ENCODE results near the gene SMAD7. TPM values are rescaled to one million over a fixed set of nuclear protein-coding genes. Genes with fewer than 3 reads are reported as not detected.

SMAD7 gene
- polyA plus RNA-seq, 1 donor from 2014 or later, result 0.48 TPM

- H3K4me3 Mint-ChIP-seq, result peak overlapping the region in 3 of 4 donors; percentile 18 to 95 (median 93)
- no peaks in the 10 kb centered on the region for H3K36me3 Mint-ChIP-seq
- peak overlapping the region; percentile 46 to 99 (median 79) for H3K27ac Mint-ChIP-seq
- H3K27me3 Mint-ChIP-seq, result peaks cover 2% of the 10 kb centered on the region
- no peaks in the 10 kb centered on the region for H3K9me3 Mint-ChIP-seq
- peaks cover 53 to 74% (median 63%) of the 10 kb centered on the region in 3 donors for H3K4me1 Mint-ChIP-seq
Measured at GRCh38 chr18:48927286-48928080, 23.3 kb downstream of the SMAD7 start.

GRCh38 chr18:48926420-48926857, 24.3 kb downstream of the SMAD7 start:
- H3K4me3 Mint-ChIP-seq, result peak overlapping the region in 2 of 4 donors; percentile 18 to 58

GRCh38 chr18:48925491-48925780, 25.3 kb downstream of the SMAD7 start:
- H3K4me3 Mint-ChIP-seq, result peak overlapping the region in 1 of 4 donors; percentile 90
- H3K9me3 Mint-ChIP-seq, result no peaks in the 10 kb centered on the region

More at GRCh38 chr18:48926420-48926857, 24.3 kb downstream of the SMAD7 start:
- Mint-ChIP-seq H3K27ac (peak overlapping the region in 2 of 3 donors; percentile 79 to 99), H3K36me3 (no peaks in the 10 kb centered on the region), H3K4me1 (peaks cover 46 to 69% (median 58%) of the 10 kb centered on the region in 3 donors), H3K27me3 (peaks cover 2% of the 10 kb centered on the region), H3K9me3 (no peaks in the 10 kb centered on the region)

DNA sequence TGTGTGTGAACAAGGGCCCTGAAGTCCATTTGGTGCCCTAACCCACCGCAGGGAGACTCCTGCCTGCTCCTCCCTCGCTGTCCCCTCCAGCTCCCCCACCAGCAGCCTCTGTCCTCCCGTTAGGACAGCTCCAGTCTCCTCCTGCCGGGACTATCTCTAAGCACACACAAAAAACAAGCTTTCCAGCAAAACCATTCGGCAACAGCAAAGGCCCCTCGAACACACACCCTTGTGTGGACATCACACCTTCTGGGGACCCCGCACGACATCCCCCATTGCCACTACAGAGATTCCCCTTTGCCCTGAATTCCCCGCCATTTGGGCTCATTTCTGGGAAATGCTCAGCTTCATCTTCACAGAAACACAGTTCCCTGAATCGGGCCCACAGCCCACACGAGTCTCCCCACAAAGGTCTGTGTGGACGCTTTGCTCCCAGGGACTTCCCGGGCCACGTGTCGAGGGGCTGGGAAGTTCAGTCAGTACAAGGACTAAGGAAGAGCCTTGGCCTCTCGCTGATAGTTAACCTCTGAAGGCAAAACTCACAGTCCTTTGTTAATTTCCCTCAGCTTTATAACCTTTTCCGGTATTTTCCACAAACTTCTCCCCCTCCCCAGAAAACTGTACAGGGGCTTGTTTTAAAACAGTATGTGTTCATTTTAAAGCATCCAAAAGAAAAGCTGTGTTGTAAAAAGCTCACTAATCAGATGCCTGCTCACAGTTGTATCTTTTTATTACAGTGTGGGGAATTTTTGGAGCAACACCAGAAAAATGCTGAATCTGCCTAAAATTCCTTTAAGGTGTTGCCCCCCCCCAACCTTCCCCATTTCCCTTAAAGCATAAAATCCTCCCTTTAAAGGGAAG, 25.9 kb downstream of the SMAD7 start:
- Mint-ChIP-seq H3K9me3 (no peaks in the 10 kb centered on the region), H3K4me1 (peaks cover 46 to 59% (median 54%) of the 10 kb centered on the region in 3 donors), H3K27ac (peak overlapping the region; percentile 40 to 98 (median 81)), H3K36me3 (no peaks in the 10 kb centered on the region), H3K27me3 (peaks cover 2% of the 10 kb centered on the region), H3K4me3 (peak overlapping the region; percentile 33 to 90 (median 66))

More at GRCh38 chr18:48925491-48925780, 25.3 kb downstream of the SMAD7 start:
- Mint-ChIP-seq H3K27ac (peak overlapping the region in 1 of 3 donors; percentile 98), H3K4me1 (peaks cover 42 to 64% (median 58%) of the 10 kb centered on the region in 3 donors), H3K36me3 (no peaks in the 10 kb centered on the region), H3K27me3 (peaks cover 2% of the 10 kb centered on the region)

DNA sequence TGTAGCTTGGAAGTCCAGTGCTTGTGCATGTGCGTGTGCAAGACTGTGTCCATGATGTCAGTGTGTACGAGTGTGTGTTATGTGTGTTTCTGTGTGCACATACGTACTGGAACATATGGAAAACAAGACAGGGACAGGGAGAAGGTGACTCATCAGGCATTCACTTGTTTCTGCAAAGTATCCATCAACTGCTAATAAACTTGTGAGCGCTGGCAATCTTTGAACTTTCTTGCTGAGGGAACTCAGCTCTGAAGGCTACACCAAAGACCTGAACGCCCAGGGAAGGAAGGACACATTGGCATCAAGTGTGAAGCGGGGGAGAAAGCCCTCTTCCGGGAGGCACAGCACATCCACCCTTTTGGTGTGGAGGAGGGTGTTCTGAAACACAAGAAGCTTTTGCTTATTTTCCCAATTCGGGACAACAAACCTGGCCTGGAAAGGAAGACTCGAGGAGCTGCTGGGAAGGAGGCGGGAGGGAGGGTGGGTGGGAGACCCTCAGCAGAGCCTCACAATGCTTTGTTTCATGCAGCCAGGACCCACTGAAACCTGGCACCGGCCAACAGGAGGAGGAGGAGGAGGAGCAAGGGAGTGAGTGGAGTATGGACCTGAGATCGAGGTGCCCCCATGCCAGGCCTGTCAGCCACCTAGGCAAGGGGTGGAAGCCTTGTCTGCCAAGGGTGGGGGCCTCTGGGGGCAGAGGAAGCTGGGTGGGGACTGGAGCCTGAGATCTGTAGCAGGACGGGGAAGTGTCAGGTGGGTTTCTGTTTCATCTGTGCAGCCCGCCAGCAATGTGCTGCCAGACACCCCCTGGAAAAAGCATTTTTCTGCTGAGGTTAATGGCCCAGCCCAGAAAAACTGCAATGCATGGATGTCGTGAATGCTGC, 26.8 kb downstream of the SMAD7 start:
- Mint-ChIP-seq H3K36me3 (peaks cover 2% of the 10 kb centered on the region), H3K9me3 (no peaks in the 10 kb centered on the region), H3K4me3 (peak overlapping the region; percentile 33 to 90 (median 74)), H3K27ac (peak overlapping the region; percentile 40 to 98 (median 81)), H3K27me3 (peaks cover 2% of the 10 kb centered on the region), H3K4me1 (peaks cover 45 to 56% (median 48%) of the 10 kb centered on the region in 3 donors)

DNA sequence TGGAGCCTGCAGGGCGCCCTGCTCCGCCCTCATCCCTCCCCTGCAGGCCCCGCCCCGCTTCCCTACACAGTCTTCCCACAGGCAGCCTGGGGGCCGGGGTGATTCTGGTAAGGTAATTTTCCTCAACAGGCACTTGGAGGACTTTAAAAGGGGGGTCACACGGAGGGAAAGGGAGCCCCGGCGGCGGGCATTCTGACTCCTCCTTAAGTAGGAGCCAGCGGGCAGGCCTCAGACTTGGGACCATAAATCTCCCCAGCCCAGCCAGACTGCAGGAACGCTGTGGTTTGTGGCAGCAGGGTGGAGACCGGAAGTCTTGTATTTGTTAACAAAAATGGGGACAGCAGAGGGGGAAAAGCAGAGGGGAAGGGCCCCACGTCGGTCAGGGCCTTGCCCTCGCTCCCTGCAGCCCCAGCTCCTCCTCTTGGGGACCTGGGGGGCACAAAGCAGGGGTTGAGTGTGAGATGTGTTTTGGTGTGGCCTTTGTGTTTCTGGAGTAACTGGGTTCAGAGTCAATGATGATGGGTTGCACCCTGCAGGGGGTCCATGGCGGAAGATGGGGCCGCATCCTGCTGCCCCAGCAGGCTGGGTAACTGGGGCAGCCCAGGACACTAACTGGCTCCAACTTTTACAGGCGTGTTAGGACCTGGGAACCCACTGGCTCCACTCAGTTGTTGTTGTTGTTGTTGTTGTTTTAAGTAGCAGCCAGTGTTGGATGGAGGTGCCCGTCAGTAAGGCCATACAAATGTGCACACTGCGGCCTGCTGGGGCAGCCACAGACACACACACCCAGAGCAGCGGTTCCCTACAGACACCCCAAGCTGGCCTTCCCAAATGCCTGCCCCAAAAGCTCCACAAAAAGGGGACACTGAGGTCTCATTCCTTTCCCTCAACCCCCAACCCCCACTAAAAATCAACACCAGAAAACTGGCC, 27.7 kb downstream of the SMAD7 start:
- Mint-ChIP-seq H3K27me3 (peaks cover 2% of the 10 kb centered on the region), H3K9me3 (no peaks in the 10 kb centered on the region), H3K27ac (peak overlapping the region; percentile 31 to 94 (median 32)), H3K36me3 (peaks cover 2% of the 10 kb centered on the region), H3K4me3 (peak overlapping the region; percentile 50 to 94 (median 70)), H3K4me1 (peaks cover 38 to 48% (median 43%) of the 10 kb centered on the region in 3 donors)

GRCh38 chr18:48922226-48922800, 28.5 kb downstream of the SMAD7 start:
- peak overlapping the region in 2 of 4 donors; percentile 81 to 94 for H3K4me3 Mint-ChIP-seq
- H3K27me3 Mint-ChIP-seq, result peaks cover 2% of the 10 kb centered on the region
- H3K27ac Mint-ChIP-seq, result peak overlapping the region in 1 of 3 donors; percentile 32
- peaks cover 2% of the 10 kb centered on the region for H3K36me3 Mint-ChIP-seq
- H3K9me3 Mint-ChIP-seq, result no peaks in the 10 kb centered on the region
- peaks cover 33 to 45% (median 39%) of the 10 kb centered on the region in 3 donors for H3K4me1 Mint-ChIP-seq

DNA sequence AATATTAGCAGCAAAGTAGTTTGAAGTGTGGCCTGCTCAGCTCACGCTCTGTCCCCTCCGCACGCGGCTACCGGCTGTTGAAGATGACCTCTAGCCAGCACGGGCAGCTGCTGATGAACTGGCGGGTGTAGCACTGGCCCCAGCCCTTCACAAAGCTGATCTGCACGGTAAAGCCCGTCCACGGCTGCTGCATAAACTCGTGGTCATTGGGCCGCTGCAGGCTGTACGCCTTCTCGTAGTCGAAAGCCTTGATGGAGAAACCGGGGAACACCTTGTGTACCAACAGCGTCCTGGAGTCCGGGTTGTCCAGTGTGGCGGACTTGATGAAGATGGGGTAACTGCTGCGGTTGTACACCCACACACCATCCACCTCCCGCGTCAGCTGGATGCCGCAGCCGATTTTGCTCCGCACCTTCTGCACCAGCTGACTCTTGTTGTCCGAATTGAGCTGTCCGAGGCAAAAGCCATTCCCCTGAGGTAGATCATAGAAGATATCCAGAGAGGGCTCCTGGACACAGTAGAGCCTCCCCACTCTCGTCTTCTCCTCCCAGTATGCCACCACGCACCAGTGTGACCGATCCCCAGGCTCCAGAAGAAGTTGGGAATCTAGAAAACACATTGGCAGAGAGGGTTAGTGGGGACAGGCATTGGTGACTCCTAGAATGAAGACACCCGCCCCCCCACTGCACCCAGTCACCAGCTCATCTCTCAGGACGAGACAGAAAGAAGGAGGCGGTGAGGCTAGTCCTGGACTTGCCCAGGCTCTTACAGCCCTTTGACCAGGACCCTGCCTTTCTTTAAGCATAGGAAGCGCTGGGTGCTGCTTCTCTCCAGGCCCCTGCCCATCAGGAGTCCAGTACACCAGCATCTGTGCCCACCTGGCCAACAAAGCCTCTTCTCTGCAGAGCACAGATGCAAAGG, 29.2 kb downstream of the SMAD7 start:
- Mint-ChIP-seq H3K36me3 (peaks cover 2% of the 10 kb centered on the region), H3K27me3 (peaks cover 2% of the 10 kb centered on the region), H3K9me3 (no peaks in the 10 kb centered on the region), H3K4me3 (no peak overlapping the region), H3K4me1 (peaks cover 27 to 38% (median 32%) of the 10 kb centered on the region in 3 donors), H3K27ac (peak overlapping the region in 2 of 3 donors; percentile 53 to 86)

DNA sequence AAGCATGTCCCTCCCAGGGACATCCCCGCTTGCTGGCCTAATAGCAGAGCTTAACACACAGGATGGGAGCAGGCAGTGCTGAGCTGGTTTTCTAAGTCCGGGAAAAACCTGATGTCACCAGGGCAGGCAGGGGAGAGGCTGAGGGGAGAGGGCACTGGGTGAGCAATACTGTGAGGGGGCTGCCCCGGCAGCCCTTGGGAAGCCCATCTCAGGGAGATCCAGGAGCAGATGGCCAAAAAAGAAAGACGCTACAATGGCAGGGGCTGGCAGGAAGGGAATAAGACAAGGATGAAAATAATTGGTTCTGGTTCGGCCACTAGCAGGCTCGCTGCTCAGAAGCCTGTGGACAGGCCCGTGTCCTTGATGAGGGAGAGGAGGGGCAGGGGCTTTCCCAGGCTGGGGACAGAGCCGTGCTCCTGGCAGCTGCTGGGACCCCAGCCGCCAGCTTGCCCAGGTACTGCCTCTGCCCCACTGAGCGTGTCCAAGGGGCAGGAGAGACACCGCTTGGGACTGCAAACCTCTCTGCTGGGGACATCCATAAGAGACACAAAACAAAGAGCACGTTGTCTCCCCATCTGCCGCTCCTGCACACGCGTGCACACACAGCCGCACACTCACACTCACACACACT, 30.2 kb downstream of the SMAD7 start:
- Mint-ChIP-seq H3K36me3 (peaks cover 2% of the 10 kb centered on the region), H3K9me3 (no peaks in the 10 kb centered on the region), H3K4me3 (no peak overlapping the region), H3K27me3 (peaks cover 2% of the 10 kb centered on the region), H3K27ac (peak overlapping the region in 1 of 3 donors; percentile 86), H3K4me1 (peaks cover 27 to 36% (median 32%) of the 10 kb centered on the region in 3 donors)

GRCh38 chr18:48919547-48919946, 31.2 kb downstream of the SMAD7 start:
- Mint-ChIP-seq H3K4me1 (peaks cover 21 to 30% (median 24%) of the 10 kb centered on the region in 3 donors), H3K27me3 (peaks cover 2% of the 10 kb centered on the region), H3K36me3 (peaks cover 2% of the 10 kb centered on the region), H3K4me3 (no peak overlapping the region), H3K27ac (no peak overlapping the region), H3K9me3 (no peaks in the 10 kb centered on the region)

- H3K4me1 Mint-ChIP-seq, result peaks cover 16 to 24% (median 22%) of the 10 kb centered on the region in 3 donors
- peak overlapping the region in 1 of 3 donors; percentile 31 for H3K27ac Mint-ChIP-seq
- H3K4me3 Mint-ChIP-seq, result peak overlapping the region in 1 of 4 donors; percentile 32
- H3K9me3 Mint-ChIP-seq, result no peaks in the 10 kb centered on the region
- peaks cover 2% of the 10 kb centered on the region for H3K27me3 Mint-ChIP-seq
- H3K36me3 Mint-ChIP-seq, result peaks cover 2% of the 10 kb centered on the region
Measured at GRCh38 chr18:48918660-48919456, 31.9 kb downstream of the SMAD7 start.
